CD4-positive, alpha-beta T cell treated with Interleukin-21 for 1 hour (primary cell): Measurements from ENCODE around the gene RPS15.
A peak's percentile ranks its signal among the peaks of the same experiment; 100 is the strongest.

ENCODE experiments used
- DNase-seq: peaks from one replicate; pipeline ENCODE4 v3.0.0-alpha.2; 2020

RPS15 gene

DNA sequence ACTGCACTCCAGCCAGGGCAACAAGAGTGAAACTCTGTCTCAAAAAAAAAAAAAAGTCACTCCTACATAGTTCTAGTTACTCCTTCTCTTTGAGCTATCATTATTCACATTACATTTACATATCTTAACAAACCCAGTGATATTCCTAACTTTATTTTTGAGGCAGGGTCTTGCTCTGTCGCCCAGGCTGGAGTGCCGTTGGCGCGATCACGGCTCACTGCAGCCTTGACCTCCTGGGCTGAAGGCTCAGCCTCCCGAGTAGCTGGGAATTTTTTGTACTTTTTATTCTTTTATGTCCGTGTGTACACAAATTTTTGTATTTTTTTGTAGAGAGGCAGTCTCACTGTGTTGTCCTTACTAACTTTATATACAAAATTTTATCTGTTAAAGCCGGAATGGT is 587 bp upstream of the RPS15 start:
- DNase-seq = no peak

- DNase-seq = no peak
Measured at GRCh38 chr19:1438933-1439354, 748 bp downstream of the RPS15 start.

- peak; percentile 42 for DNase-seq
Measured at GRCh38 chr19:1439525-1440417, 1.6 kb downstream of the RPS15 start.

GRCh38 chr19:1440418-1440801 is 2.2 kb downstream of the RPS15 start:
- DNase-seq = no peak

DNA sequence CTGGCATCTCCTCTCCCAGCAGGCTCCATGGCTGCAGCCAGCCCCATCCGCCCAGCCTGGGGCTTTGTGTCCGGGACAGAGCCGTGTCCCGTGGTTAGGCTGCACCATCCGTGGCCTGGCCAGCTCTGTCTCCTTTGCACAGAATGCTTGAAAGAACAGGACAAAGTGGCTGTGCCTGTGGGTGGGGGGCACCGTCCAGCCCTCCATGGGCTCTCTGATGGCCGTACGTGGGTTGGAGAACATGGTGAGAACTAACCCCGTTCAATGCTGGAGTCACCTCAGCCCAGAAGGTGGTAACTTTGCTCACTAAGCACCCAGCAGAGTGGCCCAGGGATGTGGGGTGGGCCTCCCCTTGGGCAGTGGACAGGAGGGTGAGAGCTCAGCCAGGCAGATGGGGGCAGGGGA is 2.8 kb downstream of the RPS15 start:
- no peak for DNase-seq

DNA sequence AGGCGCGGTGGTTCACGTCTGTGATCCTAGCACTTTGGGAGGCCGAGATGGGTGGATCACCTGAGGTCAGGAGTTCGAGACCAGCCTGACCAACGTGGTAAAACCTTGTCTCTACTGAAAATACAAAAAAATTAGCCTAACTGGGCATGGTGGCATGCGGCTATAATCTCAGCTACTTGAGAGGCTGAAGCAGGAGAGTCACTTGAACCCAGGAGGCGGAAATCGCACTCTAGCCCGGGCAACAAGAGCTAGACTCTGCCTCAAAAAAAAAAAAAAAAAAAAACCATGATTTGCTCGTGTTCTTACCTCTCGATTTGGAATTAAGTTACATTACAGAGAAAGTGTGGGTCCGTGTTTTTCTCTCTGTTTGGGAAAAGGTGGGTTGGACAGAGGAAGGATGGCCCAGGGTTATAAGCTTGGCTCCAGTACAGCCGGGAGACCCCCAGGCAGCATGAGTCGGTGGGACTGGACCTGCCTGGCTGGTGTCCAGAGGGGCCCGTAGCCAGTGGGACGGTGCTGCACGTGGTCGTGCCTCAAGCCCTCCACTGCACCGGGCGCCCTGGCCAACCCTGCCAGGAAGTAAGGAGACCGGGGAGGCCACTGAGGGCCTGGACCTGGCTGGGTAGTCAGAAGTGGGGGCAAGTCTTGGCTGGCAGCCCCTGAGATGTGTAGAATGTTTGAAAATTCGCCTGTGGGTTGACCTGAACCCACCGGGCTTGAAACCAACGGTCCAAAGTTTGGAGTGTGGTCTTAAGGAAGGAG is 3.7 kb downstream of the RPS15 start:
- DNase-seq = no peak

- DNase-seq = peak; percentile 82
Measured at GRCh38 chr19:1445185-1445931, 7.2 kb downstream of the RPS15 start.

DNA sequence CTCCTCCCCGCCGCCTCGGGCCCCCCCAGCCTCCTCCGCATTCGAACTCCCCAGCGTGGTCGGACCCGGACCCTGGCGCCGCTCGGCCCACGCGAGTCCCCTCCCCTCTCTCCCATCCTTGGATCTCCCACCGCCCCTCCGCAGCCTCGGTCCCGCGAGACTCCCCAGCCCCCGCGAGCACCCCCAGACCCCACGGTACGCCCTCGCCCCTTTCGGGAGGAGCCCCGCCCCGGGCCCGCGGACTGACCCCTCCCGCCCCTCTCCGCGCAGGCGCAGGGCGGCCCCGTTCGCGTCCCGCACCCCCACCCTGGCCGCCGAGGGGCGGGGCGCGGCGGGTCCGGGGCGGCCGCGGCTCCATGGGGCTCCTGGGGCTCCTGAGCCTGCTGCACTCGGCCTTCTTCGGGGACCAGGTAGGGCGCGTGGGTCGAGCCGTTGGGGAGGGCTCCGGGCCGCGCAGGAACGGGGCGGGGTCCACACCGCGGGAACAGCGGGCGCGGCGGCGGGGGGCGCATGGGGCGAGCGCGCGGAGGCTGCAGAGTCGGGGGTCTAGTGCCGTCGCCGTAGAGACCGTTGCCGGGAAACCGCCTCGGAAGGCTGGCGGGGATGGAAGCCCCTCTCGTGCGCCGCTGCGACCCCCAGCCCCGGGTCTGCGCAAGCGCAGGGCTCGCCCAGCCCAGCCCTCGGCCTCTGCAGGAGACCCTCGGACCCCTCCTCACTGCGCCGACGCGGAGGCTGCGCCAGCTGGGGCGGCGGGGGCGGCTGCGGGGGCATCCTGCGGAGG is 7.9 kb downstream of the RPS15 start:
- DNase-seq = no peak

GRCh38 chr19:1446713-1447481 is 8.7 kb downstream of the RPS15 start:
- peak; percentile 24 for DNase-seq

DNA sequence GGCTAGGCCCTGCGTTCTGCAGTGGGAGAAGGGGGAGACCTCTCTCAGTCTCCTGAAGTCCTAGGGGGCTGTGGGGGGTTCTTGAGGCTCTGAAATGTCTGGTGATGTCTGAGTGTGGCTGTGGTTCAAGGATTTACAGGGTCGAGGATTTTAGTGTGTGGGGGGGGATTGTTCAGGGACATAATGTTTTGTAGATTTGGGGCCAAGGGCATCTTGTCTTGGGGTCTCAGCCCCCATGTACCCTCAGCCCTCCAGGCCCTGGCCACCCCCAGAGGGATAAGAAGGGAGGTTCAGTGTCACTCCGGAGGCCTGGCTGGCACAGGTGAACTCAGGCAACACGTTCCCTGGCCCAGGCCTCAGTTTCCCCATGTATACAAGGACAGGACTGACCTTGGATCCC is 9.3 kb downstream of the RPS15 start:
- no peak for DNase-seq

DNA sequence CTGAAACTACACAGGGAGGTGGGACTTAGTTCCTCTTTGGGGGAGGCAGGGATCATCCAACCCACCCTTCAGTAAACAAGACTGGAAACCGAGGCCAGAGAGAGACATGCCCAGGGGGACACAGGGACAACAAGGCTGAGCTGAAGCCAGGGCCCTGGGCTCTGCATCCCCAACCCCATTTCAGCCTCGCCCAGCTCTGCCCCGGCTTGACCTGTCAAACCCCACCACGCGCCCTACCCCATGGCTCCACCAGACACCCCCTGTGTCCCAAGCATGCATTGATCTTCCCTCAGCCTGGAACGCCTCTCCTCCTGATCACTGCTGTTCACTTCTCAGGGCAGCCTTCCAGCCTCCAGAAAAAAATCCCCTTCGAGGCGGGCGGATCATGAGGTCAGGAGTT is 9.7 kb downstream of the RPS15 start:
- DNase-seq = no peak

GRCh38 chr19:1449467-1450442 is 11.6 kb downstream of the RPS15 start, which contains the start of gene APC2:
TSS of gene APC2 (plus strand) at chr19:1450121. CDS start at chr19:1453002, 2,881 bp downstream.
- DNase-seq = peak; percentile 40

GRCh38 chr19:1450735-1451731 is 12.8 kb downstream of the RPS15 start:
- DNase-seq = no peak

DNA sequence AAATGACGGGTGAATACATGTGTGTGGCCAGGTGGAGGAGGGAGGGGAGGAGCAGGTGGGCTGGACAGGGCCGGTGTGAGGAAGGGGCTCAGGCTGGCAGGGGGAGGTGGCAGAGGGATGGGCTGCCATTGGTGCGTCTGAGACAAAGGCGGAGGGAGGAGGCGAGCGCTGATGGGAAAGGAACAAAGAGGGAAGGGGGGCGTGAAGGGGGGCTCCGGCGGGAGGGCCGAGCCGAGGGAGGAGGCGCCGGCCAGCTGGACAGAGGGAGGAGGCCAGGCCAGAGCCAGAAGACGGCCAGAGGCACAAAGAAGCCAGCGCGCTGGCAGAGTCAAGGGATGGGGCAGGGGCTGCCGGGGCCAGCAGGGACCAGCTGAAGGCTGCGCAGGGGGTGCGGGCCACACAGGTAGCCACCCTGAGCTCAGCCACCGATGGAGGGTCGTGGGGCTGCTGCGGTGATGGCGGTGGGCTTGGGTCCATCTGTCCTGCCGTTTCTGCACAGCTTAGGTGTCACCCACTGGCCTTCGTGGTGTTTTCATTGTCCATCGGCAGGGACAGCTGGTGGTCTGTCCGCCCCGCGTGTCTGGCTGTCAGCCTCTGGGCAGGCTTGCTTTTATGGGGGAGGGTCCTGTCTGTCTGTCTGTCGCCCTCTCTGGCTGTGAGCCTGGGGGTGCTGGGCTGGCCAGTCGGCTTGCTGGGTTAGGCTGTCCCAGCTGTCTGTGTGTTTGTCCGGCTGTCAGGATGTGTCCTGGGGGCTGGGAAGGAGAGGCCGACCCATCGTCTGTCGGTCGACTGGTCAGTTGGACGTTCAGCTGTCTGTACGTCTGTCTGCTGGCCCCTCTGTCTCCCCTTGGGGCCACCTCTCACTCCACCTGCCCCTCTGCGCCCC is 14.0 kb downstream of the RPS15 start:
- no peak for DNase-seq

GRCh38 chr19:1452802-1453524 is 14.8 kb downstream of the RPS15 start:
- no peak for DNase-seq

DNA sequence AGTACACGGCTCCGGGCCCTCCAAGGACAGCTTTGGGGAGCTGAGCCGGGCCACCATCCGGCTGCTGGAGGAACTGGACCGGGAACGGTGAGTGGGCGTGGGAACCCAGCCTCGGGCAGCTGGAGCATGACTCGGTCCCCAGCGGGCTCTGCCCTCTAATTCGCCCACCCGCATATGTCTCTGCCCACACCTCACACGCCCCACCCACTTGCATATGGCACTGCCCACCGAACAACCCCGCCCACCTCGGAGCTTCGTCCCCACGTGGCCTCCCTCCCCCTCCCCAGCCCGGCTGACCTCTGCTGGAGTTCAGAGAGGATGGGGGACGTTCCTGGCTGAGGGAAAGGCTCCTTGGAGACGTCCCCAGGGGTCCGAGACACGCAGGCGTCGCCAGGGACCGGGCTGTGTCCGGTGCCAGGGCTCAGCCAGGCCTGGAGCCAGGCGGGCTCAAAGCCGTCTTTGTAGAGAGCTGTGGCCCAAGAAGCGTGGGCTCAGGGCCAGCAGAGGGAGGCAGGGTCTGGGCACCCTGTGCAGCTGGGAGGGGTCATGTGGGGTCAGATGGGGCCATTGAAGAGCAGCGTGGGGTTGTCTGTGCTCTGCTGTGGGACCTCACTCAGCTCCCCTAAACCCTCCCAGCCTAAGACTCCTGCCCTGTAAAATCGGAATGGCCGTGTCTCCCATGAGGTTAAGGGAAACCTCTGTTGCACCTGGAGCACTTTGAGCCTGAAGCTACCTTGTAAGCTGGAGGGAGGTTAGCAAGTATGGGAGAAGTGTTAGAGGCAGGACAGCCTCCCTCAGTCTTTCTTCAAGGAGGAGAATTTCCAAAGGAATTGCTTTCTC is 15.5 kb downstream of the RPS15 start:
- DNase-seq = peak; percentile 22
